Measurements from ENCODE around the gene AASS. TPM values are rescaled to one million over a fixed set of nuclear protein-coding genes. Genes with fewer than 3 reads are reported as not detected.

Gene AASS
- total RNA-seq, 2 donors from 2014 or later = 4.3 to 4.6 TPM

DNA sequence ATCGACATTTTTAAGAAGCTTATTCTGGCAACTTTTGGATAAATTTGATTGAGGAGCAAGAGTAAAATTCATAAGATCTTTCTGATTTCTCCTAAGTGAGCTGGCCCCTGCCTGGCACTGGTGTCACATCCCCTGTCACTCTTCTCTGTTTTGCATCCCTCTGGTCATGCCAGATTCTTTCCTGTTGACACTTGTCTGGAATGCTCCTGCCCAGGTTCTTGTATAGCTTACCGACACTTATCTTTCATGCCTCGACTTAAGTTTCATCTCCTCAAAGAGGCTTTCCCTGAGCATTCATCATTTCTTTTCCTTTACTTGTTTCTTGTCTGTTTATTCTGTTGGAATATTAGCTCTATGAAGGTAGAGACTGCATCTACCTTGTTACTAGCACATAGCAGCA is 22.2 kb upstream of the AASS start:
- no peak for DNase-seq
- Histone ChIP-seq H3K36me3 (no peaks in the 10 kb centered on the region), H3K4me1 (no peaks in the 10 kb centered on the region), H3K27ac (no peak overlapping the region), H3K9ac (ENCODE audit: low read depth in 2 of 2, low read length in 2 of 2) (no peak overlapping the region), H3K9me3 (no peaks in the 10 kb centered on the region), H3K27me3 (no peaks in the 10 kb centered on the region), H3K4me3 (no peak overlapping the region)
- TF ChIP-seq, protein P1, sequence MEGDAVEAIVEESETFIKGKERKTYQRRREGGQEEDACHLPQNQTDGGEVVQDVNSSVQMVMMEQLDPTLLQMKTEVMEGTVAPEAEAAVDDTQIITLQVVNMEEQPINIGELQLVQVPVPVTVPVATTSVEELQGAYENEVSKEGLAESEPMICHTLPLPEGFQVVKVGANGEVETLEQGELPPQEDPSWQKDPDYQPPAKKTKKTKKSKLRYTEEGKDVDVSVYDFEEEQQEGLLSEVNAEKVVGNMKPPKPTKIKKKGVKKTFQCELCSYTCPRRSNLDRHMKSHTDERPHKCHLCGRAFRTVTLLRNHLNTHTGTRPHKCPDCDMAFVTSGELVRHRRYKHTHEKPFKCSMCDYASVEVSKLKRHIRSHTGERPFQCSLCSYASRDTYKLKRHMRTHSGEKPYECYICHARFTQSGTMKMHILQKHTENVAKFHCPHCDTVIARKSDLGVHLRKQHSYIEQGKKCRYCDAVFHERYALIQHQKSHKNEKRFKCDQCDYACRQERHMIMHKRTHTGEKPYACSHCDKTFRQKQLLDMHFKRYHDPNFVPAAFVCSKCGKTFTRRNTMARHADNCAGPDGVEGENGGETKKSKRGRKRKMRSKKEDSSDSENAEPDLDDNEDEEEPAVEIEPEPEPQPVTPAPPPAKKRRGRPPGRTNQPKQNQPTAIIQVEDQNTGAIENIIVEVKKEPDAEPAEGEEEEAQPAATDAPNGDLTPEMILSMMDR (IDR thresholded peaks at IDR 0.05) = no peak
- intact Hi-C loops (cut with DNase I) = no loop called here

DNA sequence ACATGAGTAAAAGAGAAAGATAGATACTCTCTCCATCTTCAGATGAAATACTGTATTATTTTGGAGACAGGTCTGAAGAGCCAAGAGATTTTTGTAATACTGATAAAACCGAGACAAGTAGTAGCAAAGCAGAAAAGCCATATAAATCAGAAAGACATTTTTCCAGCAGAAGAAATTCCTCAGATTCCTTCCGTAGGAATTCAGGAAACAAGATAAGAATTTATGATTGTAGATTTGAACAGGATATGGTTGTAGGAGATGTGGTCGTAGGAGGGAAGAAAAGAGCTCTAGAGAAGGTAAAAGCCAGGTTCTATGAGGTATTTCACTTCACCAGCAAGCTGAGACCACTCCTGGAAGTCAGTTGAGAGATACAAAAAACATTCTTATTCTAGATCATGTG is 17.6 kb upstream of the AASS start:
- Histone ChIP-seq H3K9ac (ENCODE audit: low read depth in 2 of 2, low read length in 2 of 2) (no peak overlapping the region), H3K9me3 (no peaks in the 10 kb centered on the region), H3K4me3 (no peak overlapping the region)

DNA sequence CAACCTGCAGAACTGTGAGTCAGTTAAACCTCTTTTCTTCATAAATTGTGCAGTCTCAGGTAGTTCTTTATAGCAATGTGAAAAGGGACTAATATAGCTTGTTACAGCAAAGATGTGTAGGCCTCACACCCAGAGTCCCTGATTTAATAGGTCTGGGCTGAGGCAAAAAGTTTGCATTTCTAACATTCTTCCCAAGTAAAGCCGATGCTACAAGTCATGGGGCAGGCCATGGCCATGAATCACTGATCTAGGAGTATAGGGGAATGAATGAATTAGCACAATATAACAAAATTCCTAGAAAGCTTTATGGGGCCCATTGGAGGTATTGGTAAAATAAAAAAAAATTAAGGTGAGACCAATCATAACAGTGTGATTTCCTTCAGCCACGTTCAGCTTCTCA is 11.5 kb upstream of the AASS start:
- TF ChIP-seq, protein P1 (IDR thresholded peaks at IDR 0.05) = no peak
- Histone ChIP-seq H3K27me3 (no peaks in the 10 kb centered on the region), H3K36me3 (no peaks in the 10 kb centered on the region), H3K27ac (no peak overlapping the region), H3K4me3 (no peak overlapping the region), H3K9ac (ENCODE audit: low read depth in 2 of 2, low read length in 2 of 2) (no peak overlapping the region), H3K4me1 (no peaks in the 10 kb centered on the region), H3K9me3 (no peaks in the 10 kb centered on the region)
- intact Hi-C loops (cut with DNase I) = no loop called here
- no peak for DNase-seq

More for the DNA sequence above, 17.6 kb upstream of the AASS start:
- H3K36me3 ChIP-seq = no peaks in the 10 kb centered on the region
- H3K4me1 ChIP-seq = no peaks in the 10 kb centered on the region
- intact Hi-C loops (cut with DNase I) = no loop called here
- H3K27ac ChIP-seq = no peak overlapping the region
- TF ChIP-seq, protein P1 (IDR thresholded peaks at IDR 0.05) = no peak
- H3K27me3 ChIP-seq = no peaks in the 10 kb centered on the region
- DNase-seq = no peak

DNA sequence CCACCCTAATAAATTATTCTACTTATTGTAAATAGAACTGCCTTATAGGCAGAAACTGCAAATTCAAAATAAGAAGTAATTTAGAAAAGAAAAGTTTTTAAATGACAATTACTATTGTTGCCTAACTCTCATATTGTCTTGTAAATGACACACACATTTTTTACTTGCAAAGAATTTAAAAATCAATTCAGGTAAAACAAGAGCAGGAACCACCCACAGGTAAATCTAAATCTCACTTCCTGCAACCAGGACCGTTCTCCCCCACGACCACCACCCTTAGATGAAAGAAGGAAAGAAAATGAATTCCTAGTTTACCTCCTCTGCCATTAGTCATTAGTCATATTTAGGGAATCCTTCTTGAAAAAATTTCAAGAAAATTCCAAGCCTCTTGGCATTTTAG is 4.8 kb upstream of the AASS start:
- H3K9me3 ChIP-seq = no peaks in the 10 kb centered on the region
- intact Hi-C loops (cut with DNase I) = no loop called here

DNA sequence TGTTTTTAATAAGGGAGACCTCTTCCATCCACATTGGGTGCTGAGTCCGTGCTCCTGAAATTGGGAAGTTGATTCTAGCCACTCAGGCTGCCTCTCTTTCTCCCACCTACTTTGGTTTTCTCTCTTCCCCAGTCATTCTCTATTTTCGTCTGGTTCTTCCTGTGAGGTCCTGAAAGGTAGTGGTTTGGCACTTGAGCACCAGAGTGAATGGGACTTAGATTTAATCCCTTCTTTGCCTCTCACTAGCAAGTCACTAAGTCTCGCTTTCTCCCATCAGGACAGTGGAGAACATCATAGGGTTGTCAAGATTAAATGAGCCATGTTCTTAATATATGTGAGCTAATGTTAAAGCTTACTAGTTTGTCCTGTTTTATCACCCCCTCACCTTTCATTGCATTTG is 4.0 kb upstream of the AASS start:
- H3K27me3 ChIP-seq = no peaks in the 10 kb centered on the region
- TF ChIP-seq, protein P1 (IDR thresholded peaks at IDR 0.05) = no peak
- H3K27ac ChIP-seq = no peak overlapping the region
- H3K36me3 ChIP-seq = no peaks in the 10 kb centered on the region
- no peak overlapping the region for H3K4me3 ChIP-seq
- no peak overlapping the region for H3K9ac ChIP-seq (ENCODE audit: low read depth in 2 of 2, low read length in 2 of 2)
- H3K4me1 ChIP-seq = no peaks in the 10 kb centered on the region
- intact Hi-C loops (cut with DNase I) = no loop called here
- DNase-seq = no peak
- H3K9me3 ChIP-seq = no peaks in the 10 kb centered on the region

More for the DNA sequence above, 4.8 kb upstream of the AASS start:
- DNase-seq = no peak
- Histone ChIP-seq H3K27me3 (no peaks in the 10 kb centered on the region), H3K27ac (no peak overlapping the region), H3K4me3 (no peak overlapping the region), H3K9ac (ENCODE audit: low read depth in 2 of 2, low read length in 2 of 2) (no peak overlapping the region), H3K36me3 (no peaks in the 10 kb centered on the region), H3K4me1 (no peaks in the 10 kb centered on the region)
- TF ChIP-seq, protein P1 (IDR thresholded peaks at IDR 0.05) = no peak

All from colonic mucosa (tissue), 4 donors.